Neuronal stem cell (in vitro differentiated cells): ENCODE results near the gene CDR2.

ENCODE experiments used
- DNase-seq: peaks from one replicate; pipeline ENCODE4 v3.0.0-alpha.2; 2013; ENCODE audit warnings: low spot score
- H2AFZ ChIP-seq: one replicate; pipeline ENCODE4 v1.6.1; 2013; ENCODE audit warnings: mild to moderate bottlenecking, low read length, inconsistent platforms
- H2AK5ac ChIP-seq: 2 replicates; pipeline ENCODE4 v1.6.1; 2013; ENCODE audit warnings: low read depth, mild to moderate bottlenecking, inconsistent platforms, low read length, moderate library complexity, mixed read lengths
- H2BK120ac ChIP-seq: 2 replicates; pipeline ENCODE4 v1.6.1; 2013; ENCODE audit warnings: low read depth, mild to moderate bottlenecking, inconsistent platforms, low read length, moderate library complexity, mixed read lengths
- H2BK12ac ChIP-seq: one replicate; pipeline ENCODE4 v1.6.1; 2013; ENCODE audit warnings: low read length, inconsistent platforms
- H2BK15ac ChIP-seq: 2 replicates; pipeline ENCODE4 v1.6.1; 2013; ENCODE audit warnings: mild to moderate bottlenecking, low read length, inconsistent platforms, mixed read lengths
- H2BK5ac ChIP-seq: one replicate; pipeline ENCODE4 v1.6.1; 2013; ENCODE audit warnings: inconsistent platforms, mild to moderate bottlenecking, low read length, moderate library complexity
- H3K14ac ChIP-seq: one replicate; pipeline ENCODE4 v1.6.1; 2013; ENCODE audit warnings: low read length, inconsistent platforms
- H3K18ac ChIP-seq: 2 replicates; pipeline ENCODE4 v1.6.1; 2013; ENCODE audit warnings: low read length, inconsistent platforms
- H3K23ac ChIP-seq: 2 replicates; pipeline ENCODE4 v1.6.1; 2013; ENCODE audit warnings: low read depth, mild to moderate bottlenecking, mixed read lengths, low read length, inconsistent platforms; ENCODE audit not compliant: poor library complexity
- H3K27ac ChIP-seq: replicated peaks from 3 replicates; pipeline ENCODE4 v1.5.1; 2013; ENCODE audit warnings: low read length, inconsistent platforms
- H3K27me3 ChIP-seq, 3 experiments: 2 replicates each; pipeline ENCODE4 v1.6.1; 2013; ENCODE audit warnings: low read length in 3 of 3, mild to moderate bottlenecking in 2 of 3, inconsistent platforms in 1 of 3, low read depth in 1 of 3, mixed read lengths in 1 of 3, moderate library complexity in 1 of 3; ENCODE audit not compliant: control insufficient read depth in 3 of 3, insufficient read depth in 3 of 3
- H3K36me3 ChIP-seq, 2 donors: replicated peaks in 1 of 2; 2 replicates each; pipeline ENCODE4 v1.6.1; 2013; ENCODE audit warnings: low read length in 2 of 2; ENCODE audit not compliant: control insufficient read depth in 2 of 2, insufficient read depth in 2 of 2
- H3K4ac ChIP-seq: 2 replicates; pipeline ENCODE4 v1.6.1; 2013; ENCODE audit warnings: inconsistent platforms, mild to moderate bottlenecking, low read length, moderate library complexity
- H3K4me1 ChIP-seq, 2 donors: 1 replicate in 1 of 2; 2 replicates in 1 of 2; pipeline ENCODE4 v1.6.1; 2013; ENCODE audit warnings: low read length in 2 of 2, low read depth in 1 of 2; ENCODE audit not compliant: control insufficient read depth in 2 of 2, insufficient read depth in 1 of 2
- H3K4me2 ChIP-seq: one replicate; pipeline ENCODE4 v1.6.1; 2013; ENCODE audit warnings: mild to moderate bottlenecking, low read length, inconsistent platforms; ENCODE audit not compliant: insufficient read depth, poor library complexity, severe bottlenecking
- H3K4me3 ChIP-seq, 2 donors: 2 replicates each; pipeline ENCODE4 v1.5.1; 2013; ENCODE audit warnings: low read length in 2 of 2, mild to moderate bottlenecking in 2 of 2, inconsistent platforms in 1 of 2, moderate library complexity in 1 of 2
- H3K79me1 ChIP-seq: one replicate; pipeline ENCODE4 v1.6.1; 2013; ENCODE audit warnings: low read depth, mild to moderate bottlenecking, inconsistent platforms, low read length, moderate library complexity
- H3K9ac ChIP-seq: one replicate; pipeline ENCODE4 v1.6.1; 2013; ENCODE audit warnings: mild to moderate bottlenecking, low read depth, low read length, inconsistent platforms; ENCODE audit not compliant: poor library complexity
- H3K9me3 ChIP-seq, 2 donors: replicated peaks in 1 of 2; 2 replicates each; pipeline versions ENCODE3 to v1.6.1; 2013; ENCODE audit warnings: low read length in 2 of 2, mild to moderate bottlenecking in 2 of 2, inconsistent platforms in 1 of 2, low read depth in 1 of 2, mixed read lengths in 1 of 2, moderate library complexity in 1 of 2; ENCODE audit not compliant: control insufficient read depth in 2 of 2, insufficient read depth in 1 of 2
- H4K8ac ChIP-seq: one replicate; pipeline ENCODE4 v1.6.1; 2013; ENCODE audit warnings: low read depth, mild to moderate bottlenecking, inconsistent platforms, low read length, moderate library complexity
- H4K91ac ChIP-seq: one replicate; pipeline ENCODE4 v1.6.1; 2013; ENCODE audit warnings: low read length, low read depth, mild to moderate bottlenecking, inconsistent platforms; ENCODE audit not compliant: poor library complexity
- WGBS, 2 donors: extraction: QIAGEN DNeasy Blood & Tissue Kit; methylation state at CpG; one replicate each; pipeline ENCODE4 v1.1.7; 2013; ENCODE audit warnings: missing lambda C conversion rate in 2 of 2, mixed read lengths in 1 of 2; ENCODE audit not compliant: insufficient read length in 2 of 2, insufficient replicate concordance in 1 of 2; ENCODE audit errors: extremely low coverage in 2 of 2; 5-methylcytosine and 5-hydroxymethylcytosine counted together

CDR2 gene

GRCh38 chr16:22342082-22342481, 32.3 kb downstream of the CDR2 start:
- H2BK120ac ChIP-seq = no peak overlapping the region
- DNase-seq = no peak
- peaks cover 7 to 23% of the 10 kb centered on the region in 2 donors for H3K36me3 ChIP-seq
- H4K91ac ChIP-seq = no peak overlapping the region
- H3K27me3 ChIP-seq = no peaks in the 10 kb centered on the region
- no peak overlapping the region for H3K14ac ChIP-seq
- H3K79me1 ChIP-seq = no peaks in the 10 kb centered on the region
- H3K4ac ChIP-seq = no peak overlapping the region
- no peak overlapping the region for H3K4me3 ChIP-seq
- no CpG with 5 or more reads among the region's 2 CpGs for WGBS, 2 donors
- no peak overlapping the region for H3K9ac ChIP-seq
- H4K8ac ChIP-seq = no peak overlapping the region
- no peaks in the 10 kb centered on the region for H3K4me1 ChIP-seq
- no peak overlapping the region for H2BK12ac ChIP-seq
- H2BK5ac ChIP-seq = no peak overlapping the region
- no peak overlapping the region for H2AK5ac ChIP-seq
- peaks cover 1 to 12% of the 10 kb centered on the region in 2 donors for H3K9me3 ChIP-seq
- no peak overlapping the region for H3K18ac ChIP-seq
- H2BK15ac ChIP-seq = no peak overlapping the region
- H3K27ac ChIP-seq = no peak overlapping the region
- H3K4me2 ChIP-seq = no peak overlapping the region
- H3K23ac ChIP-seq = no peak overlapping the region
- no peak overlapping the region for H2AFZ ChIP-seq

GRCh38 chr16:22340945-22341344, 33.5 kb downstream of the CDR2 start:
- Histone ChIP-seq H3K79me1 (no peaks in the 10 kb centered on the region), H4K8ac (no peak overlapping the region), H2BK12ac (no peak overlapping the region), H3K27ac (no peak overlapping the region), H2BK5ac (no peak overlapping the region), H2AFZ (no peak overlapping the region), H2BK120ac (no peak overlapping the region), H4K91ac (no peak overlapping the region), H3K18ac (no peak overlapping the region), H3K9me3 (peaks cover 7 to 23% of the 10 kb centered on the region in 2 donors), H3K14ac (no peak overlapping the region), H3K4ac (no peak overlapping the region), H3K23ac (no peak overlapping the region), H3K36me3 (peaks cover 6 to 18% of the 10 kb centered on the region in 2 donors), H2AK5ac (no peak overlapping the region), H3K4me1 (no peaks in the 10 kb centered on the region), H3K27me3 (no peaks in the 10 kb centered on the region), H3K4me2 (no peak overlapping the region), H3K4me3 (no peak overlapping the region), H2BK15ac (no peak overlapping the region), H3K9ac (no peak overlapping the region)
- no peak for DNase-seq

DNA sequence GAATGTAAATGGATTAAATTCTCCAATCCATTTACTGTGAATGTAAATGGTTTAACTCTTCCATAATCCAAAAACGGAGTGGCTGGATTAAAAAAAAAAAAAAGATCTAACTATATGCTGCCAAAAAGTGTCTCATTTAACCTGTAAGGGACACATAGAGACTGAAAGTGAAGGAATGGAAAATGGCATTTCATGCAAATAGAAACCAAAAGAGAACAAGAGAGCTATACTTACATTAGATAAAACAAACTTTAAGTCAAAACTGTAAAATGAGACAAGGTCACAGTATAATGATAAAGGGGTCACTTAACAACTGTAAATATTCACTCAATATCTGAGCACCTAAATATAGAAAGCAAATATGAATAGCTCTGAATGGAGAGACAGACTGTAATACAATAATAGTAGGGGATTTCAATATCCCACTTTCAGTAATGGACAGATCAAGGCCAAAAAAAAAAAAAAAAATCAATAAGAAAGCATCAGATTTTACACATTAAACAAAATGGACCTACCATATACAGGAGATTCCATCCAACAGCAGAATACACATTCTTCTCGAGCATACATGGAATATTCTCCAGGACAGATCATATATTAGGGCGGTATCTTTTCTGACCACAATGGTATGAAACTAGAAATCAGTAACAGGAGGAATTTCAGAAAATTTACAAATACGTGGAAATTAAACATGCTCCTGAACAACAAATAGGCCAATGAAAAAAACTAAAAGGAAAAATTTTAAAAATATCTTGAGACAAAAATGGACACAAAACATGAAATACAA, 36.4 kb downstream of the CDR2 start:
- Histone ChIP-seq H3K4me1 (no peaks in the 10 kb centered on the region), H3K23ac (no peak overlapping the region), H4K91ac (no peak overlapping the region), H3K4me2 (no peak overlapping the region), H3K9ac (no peak overlapping the region), H2AFZ (no peak overlapping the region), H3K27me3 (no peaks in the 10 kb centered on the region), H3K36me3 (peaks cover 17 to 33% of the 10 kb centered on the region in 2 donors), H3K79me1 (no peaks in the 10 kb centered on the region), H2AK5ac (no peak overlapping the region), H2BK120ac (no peak overlapping the region), H3K4me3 (no peak overlapping the region), H3K27ac (no peak overlapping the region), H3K9me3 (peaks cover 18 to 29% of the 10 kb centered on the region in 2 donors), H2BK15ac (no peak overlapping the region), H2BK12ac (no peak overlapping the region), H3K18ac (no peak overlapping the region), H3K14ac (no peak overlapping the region), H4K8ac (no peak overlapping the region), H3K4ac (no peak overlapping the region), H2BK5ac (no peak overlapping the region)
- DNase-seq = no peak
- no CpG with 5 or more reads among the region's 4 CpGs for WGBS, 2 donors

DNA sequence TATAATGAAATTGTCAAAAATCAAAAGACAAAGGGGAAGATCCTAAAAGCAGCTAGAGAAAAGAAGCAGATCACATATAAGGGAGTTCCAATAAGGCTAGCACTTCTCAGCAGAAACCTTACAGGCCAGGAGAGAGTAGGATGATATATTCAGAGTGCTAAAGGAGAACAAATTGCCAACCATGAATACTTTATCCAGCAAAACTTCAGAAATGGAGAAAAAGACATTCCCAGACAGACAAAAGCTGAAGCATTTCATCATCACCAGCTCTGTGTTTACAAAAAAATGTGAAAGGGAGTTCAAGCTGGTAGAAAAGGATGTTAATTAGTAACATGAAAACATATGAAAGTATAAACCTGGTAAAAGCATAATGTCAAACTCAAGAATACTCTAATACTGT, 37.4 kb downstream of the CDR2 start:
- no peak overlapping the region for H2BK15ac ChIP-seq
- H3K9me3 ChIP-seq = peaks cover 18 to 29% of the 10 kb centered on the region in 2 donors
- no peaks in the 10 kb centered on the region for H3K79me1 ChIP-seq
- H4K91ac ChIP-seq = no peak overlapping the region
- peaks cover 21 to 41% of the 10 kb centered on the region in 2 donors for H3K36me3 ChIP-seq
- no peak overlapping the region for H3K18ac ChIP-seq
- H2AFZ ChIP-seq = no peak overlapping the region
- H2BK5ac ChIP-seq = no peak overlapping the region
- DNase-seq = no peak
- H2BK12ac ChIP-seq = no peak overlapping the region
- H3K4me1 ChIP-seq = no peaks in the 10 kb centered on the region
- no peak overlapping the region for H3K23ac ChIP-seq
- no peak overlapping the region for H3K14ac ChIP-seq
- no peak overlapping the region for H4K8ac ChIP-seq
- H2BK120ac ChIP-seq = no peak overlapping the region
- H2AK5ac ChIP-seq = no peak overlapping the region
- H3K4me2 ChIP-seq = no peak overlapping the region
- no peak overlapping the region for H3K4ac ChIP-seq
- no peaks in the 10 kb centered on the region for H3K27me3 ChIP-seq
- H3K4me3 ChIP-seq = no peak overlapping the region
- no peak overlapping the region for H3K27ac ChIP-seq
- H3K9ac ChIP-seq = no peak overlapping the region
